GM12878 (cell line): Measurements from ENCODE around the gene RBM19. TPM values are rescaled to one million over a fixed set of nuclear protein-coding genes. Genes with fewer than 3 reads are reported as not detected.

ENCODE experiments used
- ATAC-seq: fragments of 200-7000 bp; cut with Tn5 transposase; 3 replicates; pipeline ENCODE4 v1.9.1; 2020; ENCODE audit warnings: mild to moderate bottlenecking, moderate library complexity
- BruUV-seq: library from RNA; stranded (reverse); fragments of 400-500 nt; replicated peaks from 2 replicates; lab custom pipeline; 2021; lab: Mats Ljungman, UMichigan
- CTCF ChIA-PET: fragments of 300-600 bp; sonication (Branson Sonifier 250); formaldehyde crosslinking; extraction: SDS; loops from one replicate; lab custom pipeline; 2021; ENCODE audit warnings: inconsistent platforms; lab: Yijun Ruan, JAX
- POLR2A ChIA-PET: fragments of 350-600 bp; formaldehyde crosslinking; extraction: SDS; loops from one replicate; lab custom pipeline; 2021; ENCODE audit warnings: inconsistent platforms; lab: Charles Lee
- RAD21 ChIA-PET: fragments of 300-600 bp; sonication (Branson Sonifier 250); formaldehyde crosslinking; loops from one replicate; lab custom pipeline; 2023; ENCODE audit warnings: antibody characterized with exemption; ENCODE audit not compliant: unreplicated experiment; lab: Charles Lee
- SMC1A ChIA-PET: fragments of 300-600 bp; sonication (Branson Sonifier 250); formaldehyde crosslinking; loops from one replicate; lab custom pipeline; 2023; ENCODE audit not compliant: unreplicated experiment, uncharacterized antibody; lab: Charles Lee
- DNase-seq: peaks from one replicate; pipeline ENCODE4 v3.0.0-alpha.2; 2011; ENCODE audit warnings: low read depth, low spot score
- FAIRE-seq: peaks from 3 replicates; lab custom pipeline; 2011; peaks lifted over from hg19 to GRCh38; lab: Jason Lieb, UNC
- H2AFZ ChIP-seq: 2 replicates; pipeline ENCODE4 v1.6.0; 2011; ENCODE audit warnings: low read depth, low read length, control low read depth; ENCODE audit not compliant: control insufficient read depth
- H3K27ac ChIP-seq: 2 replicates; pipeline ENCODE4 v1.5.1; 2011; ENCODE audit warnings: control low read depth; ENCODE audit not compliant: control insufficient read depth, insufficient read depth
- H3K27me3 ChIP-seq, 2 experiments: replicated peaks in 1 of 2; 2 replicates each; pipeline versions ENCODE4 v1.6.0 to v1.6.1; 2011; ENCODE audit warnings: low read length in 1 of 2; ENCODE audit not compliant: control insufficient read depth in 2 of 2, insufficient read depth in 2 of 2
- H3K36me3 ChIP-seq, 2 experiments: 2 replicates each; pipeline ENCODE4 v1.5.1; 2011; ENCODE audit warnings: low read length in 1 of 2; ENCODE audit not compliant: control insufficient read depth in 2 of 2, insufficient read depth in 2 of 2
- H3K4me1 ChIP-seq: 2 replicates; pipeline ENCODE4 v1.6.1; 2011; ENCODE audit warnings: mild to moderate bottlenecking, low read length, moderate library complexity, mixed read lengths; ENCODE audit not compliant: control insufficient read depth, insufficient read depth
- H3K4me2 ChIP-seq: 2 replicates; pipeline ENCODE4 v1.6.0; 2011; ENCODE audit warnings: control low read depth; ENCODE audit not compliant: control insufficient read depth, insufficient read depth
- H3K4me3 ChIP-seq: fragments of 200-600 bp; sonication (generic); 2 replicates; pipeline ENCODE4 v1.5.1; 2016
- H3K79me2 ChIP-seq: 2 replicates; pipeline ENCODE4 v1.6.0; 2011; ENCODE audit warnings: low read length; ENCODE audit not compliant: control insufficient read depth, insufficient read depth
- H3K9ac ChIP-seq: 2 replicates; pipeline ENCODE4 v1.8.0; 2011; ENCODE audit warnings: low read length, control low read depth, mixed read lengths; ENCODE audit not compliant: control insufficient read depth, insufficient read depth
- H3K9me3 ChIP-seq: replicated peaks from 3 replicates; pipeline ENCODE4 v1.5.1; 2011; ENCODE audit warnings: mild to moderate bottlenecking, low read length; ENCODE audit not compliant: control insufficient read depth, insufficient read depth
- H4K20me1 ChIP-seq: 2 replicates; pipeline ENCODE4 v1.6.0; 2011; ENCODE audit not compliant: control insufficient read depth, insufficient read depth
- CREB1 ChIP-seq: IDR thresholded peaks from 2 replicates; pipeline ENCODE4 v1.6.1; 2012; ENCODE audit warnings: low read depth, mild to moderate bottlenecking, inconsistent platforms
- EZH2 ChIP-seq: IDR thresholded peaks from 2 replicates; pipeline ENCODE4 v1.6.1; 2012; ENCODE audit warnings: low read depth, mild to moderate bottlenecking, control low read depth, inconsistent platforms, low read length, borderline replicate concordance; ENCODE audit not compliant: control insufficient read depth
- KDM1A ChIP-seq: fragments of 200-600 bp; sonication (generic); IDR thresholded peaks from 2 replicates; pipeline ENCODE4 v1.6.1; 2016; ENCODE audit warnings: borderline replicate concordance
- POLR2AphosphoS5 ChIP-seq: IDR thresholded peaks from 2 replicates; pipeline ENCODE4 v1.6.1; 2011; ENCODE audit warnings: mild to moderate bottlenecking, low read length, inconsistent platforms
- SMAD1 ChIP-seq: fragments of 450-650 bp; IDR thresholded peaks from 2 replicates; pipeline ENCODE4 v1.6.1; 2018; ENCODE audit warnings: mild to moderate bottlenecking, low read depth; ENCODE audit not compliant: partially characterized antibody
- TCF3 ChIP-seq: IDR thresholded peaks from 2 replicates; pipeline ENCODE4 v1.6.1; 2012; ENCODE audit warnings: low read depth, mild to moderate bottlenecking, low read length, borderline replicate concordance; ENCODE audit not compliant: insufficient read depth
- ZBED1 ChIP-seq: IDR thresholded peaks from 2 replicates; pipeline ENCODE4 v1.6.1; 2016; ENCODE audit warnings: borderline replicate concordance
- ZZZ3 ChIP-seq: IDR thresholded peaks from 2 replicates; pipeline ENCODE4 v1.6.1; 2011; ENCODE audit warnings: low read depth; ENCODE audit not compliant: control insufficient read depth, insufficient read length
- WGBS: methylation state at CpG from one replicate; pipeline ENCODE4 v1.1.6; 2016; ENCODE audit warnings: low lambda C conversion rate; ENCODE audit not compliant: insufficient replicate concordance, insufficient coverage; ENCODE audit errors: missing lambda C conversion rate; 5-methylcytosine and 5-hydroxymethylcytosine counted together
- in situ Hi-C: fragments of 300-500 bp; cut with MboI; formaldehyde crosslinking; loops from 9 replicates; pipeline ENCODE4 v1.14.3; 2018; ENCODE audit warnings: mixed read lengths
- intact Hi-C: fragments of 100-400 bp; cut with micrococcal nuclease; formaldehyde crosslinking; loops from one replicate; pipeline ENCODE4 v1.14.2; 2022; ENCODE audit not compliant: unreplicated experiment
- polyA plus RNA-seq, 11 experiments: library from polyadenylated mRNA; depleted of rRNA in 4 of 11; unstranded in 6 of 11; stranded (reverse) in 5 of 11; fragments of >200 nt; fragmentation: Nextera tagmentation in 4 of 11; fragmentation: Illumina TruSeq in 1 of 11; extraction: Ambion mirVana in 4 of 11; extraction: Trizol in 1 of 11; gene quantifications; 1 replicate in 1 of 11; 2 replicates in 10 of 11; pipeline versions ENCODE4 v1.2.1 to v1.2.3, GENCODE V29; 2011 to 2016; ENCODE audit warnings: inconsistent platforms in 2 of 11, missing spikeins in 2 of 11, low read depth in 1 of 11
- total RNA-seq, 4 experiments: library from RNA; depleted of rRNA in 3 of 4; stranded (reverse); fragments of >200 nt in 3 of 4; fragmentation: Illumina TruSeq in 1 of 4; extraction: Trizol in 1 of 4; gene quantifications; 2 replicates each; pipeline versions ENCODE4 v1.2.1 to v1.2.3, GENCODE V29; 2013 to 2021
- TF ChIP-seq, protein P1 (sequence below): fragments of 150-350 bp; IDR thresholded peaks from 2 replicates; pipeline ENCODE4 v1.6.1; 2014; ENCODE audit warnings: mild to moderate bottlenecking, low read depth, low read length

The RBM19 gene
- total and polyA plus RNA-seq, 10 of the 15 experiments (the other 5 are each of a cell fraction or from before 2014, with no cell fraction given) = 4.2 to 42.9 (median 28.4) TPM

DNA sequence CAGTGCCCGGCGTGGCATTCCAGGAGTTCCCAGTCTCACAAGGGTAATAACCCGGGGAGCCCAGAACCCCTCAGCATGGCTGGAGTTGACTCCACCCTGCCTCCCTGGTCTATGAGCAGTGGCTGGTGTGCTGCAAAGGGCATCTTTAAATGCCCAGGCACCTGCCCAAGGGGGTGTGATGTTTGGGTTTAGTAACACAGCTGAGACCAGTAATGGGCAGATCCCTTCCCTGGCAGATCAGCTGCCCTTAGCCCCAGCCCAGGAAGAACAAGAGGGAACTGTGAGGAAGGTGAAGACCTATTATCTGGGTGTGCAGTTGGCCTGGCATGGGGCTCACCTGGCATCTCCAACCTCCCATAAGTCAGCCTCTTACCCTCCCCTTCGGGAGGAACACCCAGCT lies 35.9 kb downstream of the RBM19 start:
- H3K9me3 ChIP-seq = no peaks in the 10 kb centered on the region
- H2AFZ ChIP-seq = no peak overlapping the region
- FAIRE-seq (no peak), ATAC-seq (no peak), DNase-seq (no peak)
- no peak overlapping the region for H3K4me3 ChIP-seq
- H3K4me2 ChIP-seq = no peak overlapping the region
- CTCF ChIA-PET = interaction anchor here (1.6 kb wide), 1 partner anchor 12 kb away, joined by 6 read pairs; no protein-coding TSS in a partner anchor
- SMC1A ChIA-PET = no interaction called here
- no peaks in the 10 kb centered on the region for H4K20me1 ChIP-seq
- no peak overlapping the region for H3K27ac ChIP-seq
- RAD21 ChIA-PET = no interaction called here
- POLR2A ChIA-PET = interaction anchor here (1.0 kb wide), 1 partner anchor 11 kb away, joined by 3 read pairs; no protein-coding TSS in a partner anchor
- intact Hi-C loops = no loop called here
- peaks cover 4 to 6% of the 10 kb centered on the region in 2 experiments; a peak in 3 of 4 replicates for H3K36me3 ChIP-seq
- BruUV-seq = no TSS peak
- no peak overlapping the region for H3K9ac ChIP-seq
- H3K79me2 ChIP-seq = no peaks in the 10 kb centered on the region
- TF ChIP-seq, protein P1, sequence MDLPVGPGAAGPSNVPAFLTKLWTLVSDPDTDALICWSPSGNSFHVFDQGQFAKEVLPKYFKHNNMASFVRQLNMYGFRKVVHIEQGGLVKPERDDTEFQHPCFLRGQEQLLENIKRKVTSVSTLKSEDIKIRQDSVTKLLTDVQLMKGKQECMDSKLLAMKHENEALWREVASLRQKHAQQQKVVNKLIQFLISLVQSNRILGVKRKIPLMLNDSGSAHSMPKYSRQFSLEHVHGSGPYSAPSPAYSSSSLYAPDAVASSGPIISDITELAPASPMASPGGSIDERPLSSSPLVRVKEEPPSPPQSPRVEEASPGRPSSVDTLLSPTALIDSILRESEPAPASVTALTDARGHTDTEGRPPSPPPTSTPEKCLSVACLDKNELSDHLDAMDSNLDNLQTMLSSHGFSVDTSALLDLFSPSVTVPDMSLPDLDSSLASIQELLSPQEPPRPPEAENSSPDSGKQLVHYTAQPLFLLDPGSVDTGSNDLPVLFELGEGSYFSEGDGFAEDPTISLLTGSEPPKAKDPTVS = no peak
- TF ChIP-seq SMAD1 = no peak
- TF ChIP-seq POLR2AphosphoS5 = no peak
- no peak for TF ChIP-seq KDM1A
- TF ChIP-seq ZBED1 = no peak
- no peak for TF ChIP-seq ZZZ3
- no peak for TF ChIP-seq TCF3
- no peak for TF ChIP-seq EZH2
- TF ChIP-seq CREB1 = no peak
- H3K27me3 ChIP-seq = no peaks in the 10 kb centered on the region
- in situ Hi-C loops = no loop called here
- H3K4me1 ChIP-seq = no peaks in the 10 kb centered on the region; the same call in 1 of the 2 replicates
- WGBS = 74% methylated on average over 4 of the region's 4 CpGs
